PC-3 (cell line): ENCODE data around the gene CNIH1. TPM values are rescaled to one million over a fixed set of nuclear protein-coding genes. Genes with fewer than 3 reads are reported as not detected.
A peak's percentile ranks its signal among the peaks of the same experiment; 100 is the strongest.

Experiments
- ATAC-seq: fragments of 200-7000 bp; cut with Tn5 transposase; 2 replicates; pipeline ENCODE4 v1.9.1; 2020; ENCODE audit warnings: mild to moderate bottlenecking, moderate library complexity
- BruUV-seq: library from RNA; stranded (reverse); fragments of 400-500 nt; replicated peaks from 2 replicates; lab custom pipeline; 2021; lab: Mats Ljungman, UMichigan
- CTCF ChIA-PET: fragments of 300-600 bp; sonication (Branson Sonifier 250); formaldehyde crosslinking; loops from one replicate; lab custom pipeline; 2022; ENCODE audit warnings: antibody characterized with exemption; lab: Charles Lee
- POLR2A ChIA-PET: fragments of 300-600 bp; sonication (Branson Sonifier 250); formaldehyde crosslinking; loops from one replicate; lab custom pipeline; 2022; ENCODE audit warnings: antibody characterized with exemption; ENCODE audit not compliant: unreplicated experiment; lab: Charles Lee
- DNase-seq: peaks from one replicate; pipeline ENCODE4 v3.0.0-alpha.2; 2015
- H2AFZ ChIP-seq: fragments of 300-600 bp; sonication (generic); 2 replicates; pipeline ENCODE4 v1.6.0; 2016; ENCODE audit warnings: antibody characterized with exemption, low read length
- H3F3A ChIP-seq: fragments of 300-600 bp; sonication (generic); one replicate; pipeline ENCODE4 v1.6.0; 2017; ENCODE audit warnings: antibody characterized with exemption, low read length, control low read depth, mild to moderate bottlenecking; ENCODE audit not compliant: unreplicated experiment
- H3K27ac ChIP-seq: fragments of 300-600 bp; sonication (generic); 2 replicates; pipeline ENCODE4 v1.5.1; 2016; ENCODE audit warnings: mild to moderate bottlenecking, low read length
- H3K27me3 ChIP-seq: fragments of 300-600 bp; sonication (generic); 2 replicates; pipeline ENCODE4 v1.6.1; 2016; ENCODE audit warnings: low read length, mixed read lengths
- H3K36me3 ChIP-seq: fragments of 300-600 bp; sonication (generic); 2 replicates; pipeline ENCODE4 v1.6.1; 2016; ENCODE audit warnings: low read depth, mixed run types, low read length, mixed read lengths
- H3K4me1 ChIP-seq: fragments of 300-600 bp; sonication (generic); 2 replicates; pipeline ENCODE4 v1.5.1; 2016; ENCODE audit warnings: low read length; ENCODE audit not compliant: insufficient read depth
- H3K4me2 ChIP-seq: fragments of 300-600 bp; sonication (generic); 2 replicates; pipeline ENCODE4 v1.6.0; 2016; ENCODE audit warnings: low read length
- H3K4me3 ChIP-seq: fragments of 300-600 bp; sonication (generic); 2 replicates; pipeline ENCODE4 v1.5.1; 2016; ENCODE audit warnings: mild to moderate bottlenecking, low read length, mixed read lengths
- H3K79me2 ChIP-seq: fragments of 300-600 bp; sonication (generic); 2 replicates; pipeline ENCODE4 v1.6.1; 2017; ENCODE audit warnings: low read length, mixed read lengths
- H3K9ac ChIP-seq: fragments of 300-600 bp; sonication (generic); 2 replicates; pipeline ENCODE4 v1.6.0; 2016; ENCODE audit warnings: mild to moderate bottlenecking, low read length
- H3K9me2 ChIP-seq: fragments of 300-600 bp; sonication (generic); replicated peaks from 2 replicates; pipeline ENCODE4 v1.6.1; 2016; ENCODE audit warnings: mixed run types, low read length, mixed read lengths
- H3K9me3 ChIP-seq: fragments of 300-600 bp; sonication (generic); 2 replicates; pipeline ENCODE4 v1.6.1; 2016; ENCODE audit warnings: low read length, mixed read lengths
- H4K20me1 ChIP-seq: fragments of 300-600 bp; sonication (generic); 2 replicates; pipeline ENCODE4 v1.6.1; 2016; ENCODE audit warnings: low read length, mixed read lengths
- CTCF ChIP-seq: fragments of 300-600 bp; sonication (generic); conservative IDR thresholded peaks from 2 replicates; pipeline ENCODE4 v1.5.1; 2017; ENCODE audit warnings: antibody characterized with exemption, low read depth, mild to moderate bottlenecking, low read length
- EZH2 ChIP-seq: fragments of 300-600 bp; sonication (generic); IDR thresholded peaks from one replicate; pipeline ENCODE4 v1.6.1; 2017; ENCODE audit warnings: antibody characterized with exemption, mild to moderate bottlenecking, low read length; ENCODE audit not compliant: unreplicated experiment
- EZH2phosphoT487 ChIP-seq: fragments of 300-600 bp; sonication (generic); IDR thresholded peaks from 2 replicates; pipeline ENCODE4 v1.6.1; 2018; ENCODE audit warnings: mild to moderate bottlenecking, antibody characterized with exemption, low read length, borderline replicate concordance
- intact Hi-C: fragments of 100-400 bp; cut with micrococcal nuclease; formaldehyde crosslinking; loops from 2 replicates; pipeline ENCODE4 v1.9.0; 2023
- total RNA-seq: library from RNA; depleted of rRNA; stranded (reverse); fragments of >200 nt; gene quantifications from 2 replicates; pipeline ENCODE4 v1.2.3, GENCODE V29; 2014

The CNIH1 gene
- total RNA-seq, 1 experiment from 2014 or later = 194 TPM

GRCh38 chr14:54424479-54424901, 16.7 kb downstream of the CNIH1 start:
- ChIA-PET POLR2A (interaction anchor here (0.7 kb wide), 3 partner anchors 11 to 364 kb away, joined by 6 to 10 read pairs (median 7); no protein-coding TSS in a partner anchor), CTCF (no interaction called here)
- Histone ChIP-seq H3K4me3 (no peak overlapping the region), H2AFZ (no peak overlapping the region), H3F3A (peaks cover 9% of the 10 kb centered on the region), H3K27me3 (no peaks in the 10 kb centered on the region), H3K4me1 (no peaks in the 10 kb centered on the region), H4K20me1 (0 out of 2 replicates have a peak, but pooled peaks cover 4% of the 10 kb centered on the region), H3K36me3 (peaks cover 64% of the 10 kb centered on the region), H3K9me2 (no peaks in the 10 kb centered on the region), H3K27ac (no peak overlapping the region), H3K9me3 (no peaks in the 10 kb centered on the region), H3K4me2 (no peak overlapping the region), H3K9ac (no peak overlapping the region), H3K79me2 (no peaks in the 10 kb centered on the region)
- ATAC-seq (peak; percentile 8; the same call in 1 of the 2 replicates), DNase-seq (no peak)
- intact Hi-C loops = loop anchor here (10.0 kb wide), 1 partner anchor 890 kb away; no protein-coding TSS in a partner anchor
- no TSS peak for BruUV-seq
- TF ChIP-seq EZH2phosphoT487 = no peak
- TF ChIP-seq CTCF = no peak
- no peak for TF ChIP-seq EZH2

GRCh38 chr14:54423991-54424390, 17.2 kb downstream of the CNIH1 start:
- no peaks in the 10 kb centered on the region for H3K4me1 ChIP-seq
- intact Hi-C loops = loop anchor here (10.0 kb wide), 1 partner anchor 889 kb away; no protein-coding TSS in a partner anchor
- no TSS peak for BruUV-seq
- no peak overlapping the region for H2AFZ ChIP-seq
- DNase-seq = no peak
- H3K27me3 ChIP-seq = no peaks in the 10 kb centered on the region
- no peaks in the 10 kb centered on the region for H3K79me2 ChIP-seq
- no peak overlapping the region for H3K27ac ChIP-seq
- no peaks in the 10 kb centered on the region for H3K9me2 ChIP-seq
- H3K4me2 ChIP-seq = no peak overlapping the region
- TF ChIP-seq EZH2phosphoT487 (no peak), EZH2 (no peak), CTCF (no peak)
- H4K20me1 ChIP-seq = 0 out of 2 replicates have a peak, but pooled peaks cover 4% of the 10 kb centered on the region
- ATAC-seq = no peak
- POLR2A ChIA-PET = interaction anchor here (0.6 kb wide), 1 partner anchor 11 kb away, joined by 3 read pairs; no protein-coding TSS in a partner anchor
- CTCF ChIA-PET = interaction anchor here (1.3 kb wide), 1 partner anchor 58 kb away, joined by 3 read pairs; no protein-coding TSS in a partner anchor
- peaks cover 10% of the 10 kb centered on the region for H3F3A ChIP-seq
- peaks cover 66% of the 10 kb centered on the region for H3K36me3 ChIP-seq
- H3K4me3 ChIP-seq = no peak overlapping the region
- H3K9ac ChIP-seq = no peak overlapping the region
- H3K9me3 ChIP-seq = no peaks in the 10 kb centered on the region
